ENCODE measurements around the gene ZNF586. TPM values are rescaled to one million over a fixed set of nuclear protein-coding genes. Genes with fewer than 3 reads are reported as not detected.
"Not testable (repeated sequence)": the region's sequence is repeated elsewhere in the genome, so short reads cannot be mapped to it uniquely, and the experiment has no call there.

The ZNF586 gene
- total RNA-seq, 1 experiment from 2014 or later, result 11.6 TPM

DNA sequence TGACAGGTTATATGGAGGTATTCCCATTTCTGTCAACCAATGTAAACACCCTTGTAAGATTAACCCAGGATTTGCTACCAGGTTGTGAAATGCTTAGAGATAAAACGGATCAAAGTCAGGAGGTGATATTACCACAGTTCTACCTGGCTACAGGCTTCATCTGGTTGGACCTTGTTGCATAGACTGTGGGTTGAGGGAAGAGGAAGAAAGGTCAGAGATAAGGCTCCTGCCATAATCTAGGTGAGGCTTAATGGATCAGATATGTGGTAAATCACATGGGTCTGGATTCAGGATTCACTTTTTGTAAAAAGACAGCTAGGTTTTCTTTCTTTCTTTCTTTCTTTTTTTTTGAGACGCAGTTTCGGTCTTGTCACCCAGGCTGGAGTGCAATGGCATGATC, 52.0 kb downstream of the ZNF586 start:
- not testable (repeated sequence) for DNase-seq (ENCODE audit: low read depth)

DNA sequence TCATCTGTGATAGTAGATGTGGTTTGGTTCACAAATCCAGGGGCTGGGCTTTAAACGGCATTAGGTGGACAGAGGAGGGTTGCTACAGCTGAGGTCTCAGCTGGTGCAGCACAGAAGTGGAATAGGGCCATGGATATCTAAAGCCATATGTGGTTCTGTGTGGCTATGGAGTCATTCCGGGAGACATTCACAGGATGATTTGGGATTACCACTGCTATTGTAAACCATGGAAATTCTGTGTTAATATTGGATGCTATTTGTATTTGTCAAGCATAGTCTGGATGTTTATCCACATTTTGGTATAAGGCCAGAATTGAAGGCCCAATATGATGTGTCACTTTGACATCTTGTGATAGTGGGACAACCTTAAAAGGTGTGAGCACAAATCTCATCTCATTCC, 53.7 kb downstream of the ZNF586 start:
- DNase-seq (ENCODE audit: low read depth), result not testable (repeated sequence)

DNA sequence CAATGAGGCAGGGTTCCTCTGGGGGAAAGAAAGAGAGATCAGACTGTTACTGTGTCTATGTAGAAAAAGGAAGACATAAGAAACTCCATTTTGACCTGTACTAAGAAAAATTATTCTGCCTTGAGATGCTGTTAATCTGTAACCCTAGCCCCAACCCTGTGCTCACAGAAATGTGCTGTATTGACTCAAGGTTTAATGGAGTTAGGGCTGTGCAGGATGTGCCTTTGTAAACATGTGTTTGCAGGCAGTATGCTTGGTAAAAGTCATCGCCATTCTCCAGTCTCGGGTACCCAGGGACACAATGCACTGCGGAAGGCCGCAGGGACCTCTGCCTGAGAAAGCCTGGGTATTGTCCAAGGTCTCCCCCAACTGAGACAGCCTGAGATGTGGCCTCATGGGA, 54.1 kb downstream of the ZNF586 start:
- DNase-seq (ENCODE audit: low read depth), result not testable (repeated sequence)

DNA sequence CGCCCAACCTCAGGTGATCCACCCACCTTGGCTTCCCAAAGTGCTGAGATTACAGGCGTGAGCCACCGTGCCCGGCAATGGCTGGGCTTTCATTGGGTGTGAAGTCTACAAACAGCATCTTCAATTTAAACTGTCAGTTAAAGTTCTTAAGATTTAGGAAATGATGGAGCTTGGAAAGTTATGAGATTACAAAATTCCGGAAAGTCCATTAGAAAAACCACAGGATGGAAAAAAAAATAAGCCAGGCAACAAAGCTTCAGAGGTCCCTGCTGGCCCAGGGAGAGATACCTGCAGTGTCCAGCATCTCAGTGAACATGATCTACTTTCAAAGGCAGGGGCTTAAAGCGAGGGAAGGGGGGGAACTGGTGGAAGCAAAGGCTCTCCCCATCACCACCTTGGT, 56.0 kb downstream of the ZNF586 start:
- no peak for DNase-seq (ENCODE audit: low read depth)

DNA sequence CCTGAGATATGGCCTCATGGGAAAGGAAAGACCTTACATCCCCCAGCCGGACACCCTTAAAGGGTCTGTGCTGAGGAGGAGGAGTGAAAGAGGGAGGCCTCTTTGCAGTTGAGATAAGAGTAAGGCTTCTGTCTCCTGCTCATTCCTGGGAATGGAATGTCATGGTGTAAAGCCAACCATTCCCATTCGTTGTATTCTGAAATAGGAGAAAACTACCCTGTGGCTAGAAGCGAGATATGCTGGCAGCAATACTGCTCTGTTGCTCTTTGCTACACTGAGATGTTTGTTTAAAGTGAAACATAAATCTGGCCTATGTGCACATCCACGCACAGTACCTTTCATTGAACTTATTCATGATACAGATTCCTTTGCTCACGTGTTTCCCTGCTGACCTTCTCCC, 59.8 kb downstream of the ZNF586 start:
- DNase-seq (ENCODE audit: low read depth), result no peak

DNA sequence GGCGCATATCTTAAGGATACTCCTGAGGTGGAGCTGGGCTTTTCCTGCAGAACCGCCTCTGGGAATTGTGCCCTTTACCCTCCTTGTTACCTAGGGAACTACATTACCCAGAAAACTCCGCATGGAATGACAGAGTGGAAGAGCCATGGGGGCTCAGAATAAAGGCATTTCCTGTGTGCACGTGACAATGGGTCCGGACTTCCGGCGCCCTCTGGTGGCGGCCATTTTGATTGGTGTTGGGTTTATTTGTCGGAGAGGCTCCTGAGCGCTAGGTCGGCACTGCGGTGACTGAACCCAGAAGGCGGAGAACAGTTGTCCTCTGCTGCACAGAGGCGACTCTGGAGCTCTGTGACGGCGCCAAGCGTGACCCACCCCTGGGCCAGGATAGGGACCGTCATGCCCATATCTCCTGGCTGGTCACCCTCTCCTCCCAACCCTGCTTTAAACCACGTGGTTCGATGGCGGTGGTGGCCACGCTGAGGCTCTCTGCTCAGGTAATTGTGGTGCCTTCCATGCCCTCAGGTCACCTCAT, 60.7 kb downstream of the ZNF586 start, which contains the start of gene ZNF587B:
Gene ZNF587B, plus strand, starts transcription at position 229 of the 532 bp plus-strand sequence. Its CDS starts 230 bp downstream, at position 459.
- peak; percentile 32 for DNase-seq (ENCODE audit: low read depth)

Other genes with a start within 250 kb of the ZNF586 start
- gene ZNF549, start 242.3 kb upstream of the ZNF586 start, total RNA-seq (2014; rRNA removed; shearing (Covaris generic)), result 3.7 and 4.2 TPM in 2 replicates
- 7.4 and 9.5 TPM in 2 replicates for gene ZNF550, start 209.8 kb upstream of the ZNF586 start, total RNA-seq (2014; rRNA removed; shearing (Covaris generic))
- 5.1 and 5.2 TPM in 2 replicates for gene ZNF416, start 190.8 kb upstream of the ZNF586 start, total RNA-seq (2014; rRNA removed; shearing (Covaris generic))
- gene ZIK1, start 185.5 kb upstream of the ZNF586 start, total RNA-seq (2014; rRNA removed; shearing (Covaris generic)), result 0.51 and 1.5 TPM in 2 replicates
- 22.0 and 30.3 TPM in 2 replicates for gene ZNF530, start 169.8 kb upstream of the ZNF586 start, total RNA-seq (2014; rRNA removed; shearing (Covaris generic))
- gene ZNF134, start 155.4 kb upstream of the ZNF586 start, total RNA-seq (2014; rRNA removed; shearing (Covaris generic)), result 25.0 and 33.3 TPM in 2 replicates
- gene ZNF211, start 136.5 kb upstream of the ZNF586 start, total RNA-seq (2014; rRNA removed; shearing (Covaris generic)), result 10.0 and 17.7 TPM in 2 replicates
- not detected in 2 replicates for gene ZSCAN4, start 100.7 kb upstream of the ZNF586 start, total RNA-seq (2014; rRNA removed; shearing (Covaris generic))
- gene ZNF551, start 87.7 kb upstream of the ZNF586 start, total RNA-seq (2014; rRNA removed; shearing (Covaris generic)), result 17.0 and 26.8 TPM in 2 replicates
- gene ZNF154, start 60.5 kb upstream of the ZNF586 start, total RNA-seq (2014; rRNA removed; shearing (Covaris generic)), result not detected in 2 replicates
- gene ZNF671, start 42.1 kb upstream of the ZNF586 start, total RNA-seq (2014; rRNA removed; shearing (Covaris generic)), result 1.9 and 2.6 TPM in 2 replicates
- 10.0 and 11.4 TPM in 2 replicates for gene ZNF776, start 22.9 kb upstream of the ZNF586 start, total RNA-seq (2014; rRNA removed; shearing (Covaris generic))
- 6.7 and 8.0 TPM in 2 replicates for gene ZNF552, start 45.2 kb downstream of the ZNF586 start, total RNA-seq (2014; rRNA removed; shearing (Covaris generic))
- gene ZNF587B, start 60.6 kb downstream of the ZNF586 start, total RNA-seq (2014; rRNA removed; shearing (Covaris generic)), result 21.8 and 23.5 TPM in 2 replicates
- 8.1 and 8.2 TPM in 2 replicates for gene ZNF587, start 80.2 kb downstream of the ZNF586 start, total RNA-seq (2014; rRNA removed; shearing (Covaris generic))
- gene ZNF814, start 119.4 kb downstream of the ZNF586 start, total RNA-seq (2014; rRNA removed; shearing (Covaris generic)), result 0.53 and 0.80 TPM in 2 replicates
- gene ZNF417, start 146.9 kb downstream of the ZNF586 start, total RNA-seq (2014; rRNA removed; shearing (Covaris generic)), result 5.4 and 6.7 TPM in 2 replicates
- 0.03 TPM in 1 of 2 replicates, not detected in the other for gene ZNF418, start 165.7 kb downstream of the ZNF586 start, total RNA-seq (2014; rRNA removed; shearing (Covaris generic))
- gene ZNF256, start 178.0 kb downstream of the ZNF586 start, total RNA-seq (2014; rRNA removed; shearing (Covaris generic)), result 5.0 and 5.4 TPM in 2 replicates
- not detected in 2 replicates for gene C19orf18, start 204.9 kb downstream of the ZNF586 start, total RNA-seq (2014; rRNA removed; shearing (Covaris generic))
- gene ZNF606, start 233.1 kb downstream of the ZNF586 start, total RNA-seq (2014; rRNA removed; shearing (Covaris generic)), result 6.8 and 16.9 TPM in 2 replicates